Dermis microvascular lymphatic vessel endothelial cell (primary cell): ENCODE data around the gene RPTN. TPM values are rescaled to one million over a fixed set of nuclear protein-coding genes. Genes with fewer than 3 reads are reported as not detected.

Source experiments
- DNase-seq, 2 donors: peaks; one replicate each; pipeline versions ENCODE4 v3.0.0 to v3.0.0-alpha.2; 2010; ENCODE audit warnings: low read depth in 2 of 2
- total RNA-seq: library from RNA; depleted of rRNA; stranded (reverse); fragments of >200 nt; gene quantifications from 2 replicates; pipeline ENCODE4 v1.2.1, GENCODE V29; 2014

The RPTN gene
- total RNA-seq, 1 donor from 2014 or later: not detected

- DNase-seq: peak in 1 of 2 donors; percentile 10
These were observed 46.7 kb downstream of the RPTN start for GRCh38 chr1:152112101-152112884.

DNA sequence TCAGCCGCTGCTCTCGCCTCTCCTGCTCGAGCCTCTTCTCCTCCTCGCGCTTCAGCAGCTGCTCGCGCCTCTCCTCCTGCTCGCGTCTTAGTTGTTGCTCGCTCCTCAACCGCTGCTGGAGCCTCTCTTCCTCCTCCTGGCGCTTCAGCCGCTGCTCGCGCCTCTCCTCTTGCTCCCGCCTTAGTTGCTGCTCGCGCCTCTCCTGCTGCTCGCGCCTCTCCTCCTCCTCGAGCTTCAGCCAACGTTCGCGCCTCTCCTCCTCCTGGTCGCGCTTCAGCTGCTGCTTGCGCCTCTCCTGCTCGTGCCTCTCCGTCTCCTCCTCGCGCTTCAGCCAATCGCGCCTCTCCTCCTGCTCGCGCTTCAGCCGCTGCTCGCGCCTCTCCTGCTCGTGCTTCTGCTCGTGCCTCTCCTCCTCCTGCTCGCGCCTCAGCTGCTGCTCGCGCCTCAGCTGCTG, 47.5 kb downstream of the RPTN start:
- DNase-seq: peak in 1 of 2 donors; percentile 49

GRCh38 chr1:152110860-152111514, 48.0 kb downstream of the RPTN start:
- DNase-seq: peak in 1 of 2 donors; percentile 50

GRCh38 chr1:152110365-152110859, 48.6 kb downstream of the RPTN start:
- peak in 1 of 2 donors; percentile 38 for DNase-seq

DNA sequence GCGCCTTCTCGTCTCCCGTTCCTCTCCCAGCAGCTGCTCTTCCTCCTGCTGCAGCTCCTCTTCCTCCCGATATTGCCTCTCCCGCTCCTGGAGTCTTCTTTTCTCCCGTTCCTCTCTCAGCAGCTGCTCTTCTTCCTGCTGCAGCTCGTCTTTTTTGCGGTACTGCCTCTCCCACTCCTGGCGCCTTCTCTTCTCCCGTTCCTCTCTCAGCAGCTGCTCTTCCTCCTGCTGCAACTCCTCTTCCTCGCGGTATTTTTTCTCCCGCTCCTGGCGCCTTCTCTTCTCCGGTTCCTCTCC, 49.1 kb downstream of the RPTN start:
- DNase-seq: no peak

GRCh38 chr1:152109231-152109997, 49.6 kb downstream of the RPTN start:
- DNase-seq: no peak

- DNase-seq: no peak
These were observed 50.2 kb downstream of the RPTN start for GRCh38 chr1:152108882-152109222.

DNA sequence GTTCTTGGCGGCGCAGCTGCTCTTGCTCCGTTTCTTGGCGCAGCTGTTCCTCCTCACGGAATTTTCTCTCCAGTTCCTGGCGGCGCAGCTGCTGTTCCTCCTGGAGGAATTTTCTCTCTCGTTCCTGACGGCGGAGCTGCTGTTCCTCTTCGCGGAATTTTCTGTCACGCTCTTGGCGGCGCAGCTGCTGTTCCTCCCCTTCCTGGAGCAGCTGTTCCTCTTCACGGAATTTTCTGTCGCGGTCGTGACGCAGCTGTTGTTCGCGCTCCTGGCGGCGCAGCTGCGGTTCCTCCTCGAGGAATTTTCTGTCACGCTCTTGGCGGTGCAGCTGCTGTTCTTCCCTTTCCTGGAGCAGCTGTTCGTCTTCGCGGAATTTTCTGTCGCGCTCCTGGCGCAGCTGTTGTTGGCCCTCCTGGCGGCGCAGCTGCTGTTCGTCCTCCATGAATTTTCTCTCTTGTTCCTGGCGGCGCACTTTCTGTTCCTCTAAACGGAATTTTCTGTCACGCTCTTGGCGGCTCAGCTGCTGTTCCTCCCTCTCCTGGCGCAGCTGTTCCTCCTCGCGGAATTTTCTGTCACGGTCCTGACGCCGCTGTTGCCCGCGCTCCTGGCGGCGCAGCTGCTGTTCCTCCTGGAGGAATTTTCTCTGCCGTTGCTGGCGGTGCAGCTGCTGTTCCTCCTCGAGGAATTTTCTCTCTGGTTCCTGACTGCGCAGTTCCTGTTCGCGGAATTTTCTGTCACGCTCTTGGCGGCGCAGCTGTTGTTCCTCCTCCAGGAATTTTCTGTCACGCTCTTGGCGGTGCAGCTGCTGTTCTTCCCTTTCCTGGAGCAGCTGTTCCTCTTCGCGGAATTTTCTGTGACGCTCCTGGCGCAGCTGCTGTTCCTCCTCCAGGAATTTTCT, 50.8 kb downstream of the RPTN start:
- DNase-seq: peak in 1 of 2 donors; percentile 48

DNA sequence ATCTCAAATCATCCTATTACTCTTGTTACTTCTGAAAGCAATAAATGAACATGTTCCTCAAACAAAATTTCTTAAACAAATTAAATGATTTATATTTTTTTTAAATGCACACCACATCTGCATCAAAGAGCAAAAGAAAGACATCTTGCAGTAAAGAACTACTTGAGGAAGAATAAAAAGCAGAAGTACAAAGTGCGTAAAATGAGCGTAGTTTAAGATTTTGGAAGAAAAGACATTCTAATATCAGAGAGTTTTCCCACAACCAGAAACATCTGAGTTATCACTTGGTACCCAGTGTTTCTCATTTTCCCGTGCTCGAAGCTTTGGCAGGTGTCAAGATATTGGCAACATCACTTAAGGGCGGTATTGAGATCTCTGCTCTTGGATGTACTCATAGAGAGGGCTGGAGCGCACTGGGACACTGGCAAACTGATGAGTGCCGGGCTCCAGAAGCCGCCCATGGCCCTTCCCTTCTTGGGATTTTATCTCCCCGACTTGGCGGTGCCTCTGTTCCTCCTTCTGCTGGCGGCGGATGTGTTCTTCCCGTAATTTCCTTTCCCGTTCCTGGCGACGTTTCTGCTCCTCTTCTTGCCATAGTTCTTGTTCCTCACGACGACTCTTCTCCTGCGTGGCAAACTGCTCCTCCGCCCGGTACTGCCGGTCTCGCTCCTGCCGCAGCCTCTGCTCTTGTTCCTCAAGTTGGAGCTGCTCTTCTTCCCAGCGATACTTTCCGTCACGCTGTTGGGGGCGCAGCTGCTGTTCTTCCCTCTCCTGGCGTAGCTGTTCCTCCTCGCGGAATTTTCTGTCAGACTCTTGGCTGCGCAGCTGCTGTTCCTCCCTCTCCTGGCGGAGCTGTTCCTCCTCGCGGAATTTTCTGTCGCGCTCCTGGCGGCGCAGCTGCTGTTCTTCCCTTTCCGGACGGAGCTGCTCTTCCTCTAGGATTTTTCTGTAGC, 51.7 kb downstream of the RPTN start:
- DNase-seq: no peak

- no peak for DNase-seq
These were observed 54.2 kb downstream of the RPTN start for GRCh38 chr1:152104854-152105253.

Other genes starting within 250 kb of the RPTN start
- gene THEM4, start 249.7 kb downstream of the RPTN start, total RNA-seq: 6.9 and 8.3 TPM in 2 replicates
- 114 and 126 TPM in 2 replicates for gene S100A10, start 165.4 kb downstream of the RPTN start, total RNA-seq
- gene S100A11, start 122.2 kb downstream of the RPTN start, total RNA-seq: 17.1 and 23.1 TPM in 2 replicates
- gene TCHHL1, start 70.2 kb downstream of the RPTN start, total RNA-seq: not detected in 2 replicates
- gene TCHH, start 43.8 kb downstream of the RPTN start, total RNA-seq: under 0.01 TPM in 2 replicates
- gene HRNR, start 65.0 kb upstream of the RPTN start, total RNA-seq: not detected in 2 replicates
- not detected in 2 replicates for gene FLG, start 166.0 kb upstream of the RPTN start, total RNA-seq
- gene FLG2, start 200.8 kb upstream of the RPTN start, total RNA-seq: not detected in 2 replicates